Measurements from ENCODE around the gene VWCE. TPM values are rescaled to one million over a fixed set of nuclear protein-coding genes. Genes with fewer than 3 reads are reported as not detected.

VWCE gene
- total and polyA plus RNA-seq, 9 of the 15 experiments (the other 6 are each of a cell fraction or from before 2014, with no cell fraction given) = 0.06 to 1.6 (median 0.63) TPM; not detected in 1

- TF ChIP-seq SMARCB1 (IDR thresholded peaks at IDR 0.05; ENCODE audit: insufficient read length, low read depth) = no peak
- TF ChIP-seq FOXJ2 (tag; IDR thresholded peaks at IDR 0.05) = no peak
- no peak for TF ChIP-seq AFF1 (IDR thresholded peaks at IDR 0.05; ENCODE audit: low read depth in 1 of 2, partially characterized antibody in 2 of 2)
- no peak for TF ChIP-seq YBX1 (IDR thresholded peaks at IDR 0.05)
- TF ChIP-seq ZBTB12 (CRISPR knock-in tag; IDR thresholded peaks at IDR 0.05) = no peak
- TF ChIP-seq IFI16 (CRISPR knock-in tag; IDR thresholded peaks at IDR 0.05) = no peak
- TF ChIP-seq COPS2 (conservative IDR thresholded peaks at IDR 0.05) = no peak
- no peak for TF ChIP-seq NR2C1 (IDR thresholded peaks at IDR 0.05)
- no peak for TF ChIP-seq NR2C1 (tag; IDR thresholded peaks at IDR 0.05)
- TF ChIP-seq NFE2L1 (tag; IDR thresholded peaks at IDR 0.05; ENCODE audit: borderline replicate concordance, low read depth) = no peak
- TF ChIP-seq NFXL1 (CRISPR knock-in tag; IDR thresholded peaks at IDR 0.05) = no peak
- TF ChIP-seq GABPB1 (CRISPR knock-in tag; IDR thresholded peaks at IDR 0.05) = 0 out of 2 replicates have a peak, but pooled peaks have one; percentile 28
- no peak for TF ChIP-seq GMEB1 (CRISPR knock-in tag; IDR thresholded peaks at IDR 0.05)
- TF ChIP-seq ZBTB1 (CRISPR knock-in tag; IDR thresholded peaks at IDR 0.05; ENCODE audit: borderline replicate concordance, low read depth) = no peak
- TF ChIP-seq ZNF23 (CRISPR knock-in tag; IDR thresholded peaks at IDR 0.05) = no peak
- 0 out of 2 replicates have a peak, but pooled peaks have one; percentile 3 for TF ChIP-seq NFE2 (IDR thresholded peaks at IDR 0.05; ENCODE audit: low read depth)
- TF ChIP-seq ZFP36 (IDR thresholded peaks at IDR 0.05; ENCODE audit: low read depth, low read length, partially characterized antibody) = no peak
- no peak for TF ChIP-seq CREBBP (IDR thresholded peaks at IDR 0.05; ENCODE audit: low read depth, low read length)
- TF ChIP-seq ZNF232 (CRISPR knock-in tag; IDR thresholded peaks at IDR 0.05) = no peak
- TF ChIP-seq MTA2 (IDR thresholded peaks at IDR 0.05; ENCODE audit: low read depth) = peak; percentile 72
- TF ChIP-seq EZH2 (IDR thresholded peaks at IDR 0.05; ENCODE audit: borderline replicate concordance, low read depth, low read length) = no peak
- no peak for TF ChIP-seq ETV5 (CRISPR knock-in tag; IDR thresholded peaks at IDR 0.05; ENCODE audit: low read depth)
- no peak for TF ChIP-seq ZNF311 (CRISPR knock-in tag; IDR thresholded peaks at IDR 0.05)
- TF ChIP-seq CBX3 (IDR thresholded peaks at IDR 0.05; ENCODE audit: borderline replicate concordance in 1 of 2, low read length in 2 of 2) = 0 out of 3 replicates have a peak, but pooled peaks of 1 of the 2 experiments have one; percentile 59
Observed at GRCh38 chr11:61342207-61342803, 47.2 kb upstream of the VWCE start (continued).
